GM12872 (cell line): ENCODE data around the gene PDSS2.

Source experiments
- TF ChIP-seq, protein P1 (sequence below): IDR thresholded peaks from 3 replicates; pipeline ENCODE4 v1.5.1; 2011; ENCODE audit warnings: low read depth, mild to moderate bottlenecking, low read length, moderate library complexity; ENCODE audit not compliant: insufficient read depth

PDSS2 gene

DNA sequence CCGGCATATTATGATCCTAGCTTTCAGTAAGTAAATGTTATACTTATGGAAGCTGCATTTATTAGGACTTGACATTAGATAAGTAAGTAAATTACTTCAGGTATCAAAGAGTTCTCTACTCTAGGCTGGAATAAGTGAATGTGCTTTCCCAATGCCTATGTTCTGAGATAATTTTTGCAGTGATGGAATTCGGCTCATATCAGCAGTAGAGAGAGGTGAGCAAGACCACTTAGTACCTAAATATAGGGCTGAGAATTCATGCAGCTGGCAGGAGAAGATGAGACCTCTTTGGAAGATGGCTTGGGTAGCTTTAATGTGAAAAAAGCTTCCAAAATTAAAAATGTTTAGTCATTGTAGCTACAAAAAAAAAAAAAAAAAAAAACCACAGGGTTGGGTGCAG is 330.8 kb downstream of the PDSS2 start:
- TF ChIP-seq, protein P1, sequence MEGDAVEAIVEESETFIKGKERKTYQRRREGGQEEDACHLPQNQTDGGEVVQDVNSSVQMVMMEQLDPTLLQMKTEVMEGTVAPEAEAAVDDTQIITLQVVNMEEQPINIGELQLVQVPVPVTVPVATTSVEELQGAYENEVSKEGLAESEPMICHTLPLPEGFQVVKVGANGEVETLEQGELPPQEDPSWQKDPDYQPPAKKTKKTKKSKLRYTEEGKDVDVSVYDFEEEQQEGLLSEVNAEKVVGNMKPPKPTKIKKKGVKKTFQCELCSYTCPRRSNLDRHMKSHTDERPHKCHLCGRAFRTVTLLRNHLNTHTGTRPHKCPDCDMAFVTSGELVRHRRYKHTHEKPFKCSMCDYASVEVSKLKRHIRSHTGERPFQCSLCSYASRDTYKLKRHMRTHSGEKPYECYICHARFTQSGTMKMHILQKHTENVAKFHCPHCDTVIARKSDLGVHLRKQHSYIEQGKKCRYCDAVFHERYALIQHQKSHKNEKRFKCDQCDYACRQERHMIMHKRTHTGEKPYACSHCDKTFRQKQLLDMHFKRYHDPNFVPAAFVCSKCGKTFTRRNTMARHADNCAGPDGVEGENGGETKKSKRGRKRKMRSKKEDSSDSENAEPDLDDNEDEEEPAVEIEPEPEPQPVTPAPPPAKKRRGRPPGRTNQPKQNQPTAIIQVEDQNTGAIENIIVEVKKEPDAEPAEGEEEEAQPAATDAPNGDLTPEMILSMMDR = no peak

DNA sequence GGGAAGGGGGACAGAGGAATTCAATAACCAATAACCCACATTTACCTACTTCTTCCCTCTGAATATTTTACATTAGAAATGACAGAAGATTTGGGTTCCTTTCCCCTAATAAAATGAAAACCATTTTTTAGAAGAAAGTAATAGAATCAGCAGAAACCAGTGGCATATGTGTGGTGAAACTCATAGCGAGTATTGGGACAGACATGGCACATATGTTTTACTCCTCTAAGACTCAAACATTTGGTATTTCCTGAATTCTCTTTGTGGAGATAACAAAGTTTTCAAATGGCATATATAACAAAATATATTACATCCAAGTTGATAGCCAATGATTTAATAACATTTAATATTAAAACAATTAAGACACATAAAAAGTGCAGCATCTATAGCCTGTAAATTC is 331.2 kb downstream of the PDSS2 start:
- TF ChIP-seq, protein P1 = no peak

GRCh38 chr6:107125771-107126170 is 333.6 kb downstream of the PDSS2 start:
- TF ChIP-seq, protein P1 = no peak

DNA sequence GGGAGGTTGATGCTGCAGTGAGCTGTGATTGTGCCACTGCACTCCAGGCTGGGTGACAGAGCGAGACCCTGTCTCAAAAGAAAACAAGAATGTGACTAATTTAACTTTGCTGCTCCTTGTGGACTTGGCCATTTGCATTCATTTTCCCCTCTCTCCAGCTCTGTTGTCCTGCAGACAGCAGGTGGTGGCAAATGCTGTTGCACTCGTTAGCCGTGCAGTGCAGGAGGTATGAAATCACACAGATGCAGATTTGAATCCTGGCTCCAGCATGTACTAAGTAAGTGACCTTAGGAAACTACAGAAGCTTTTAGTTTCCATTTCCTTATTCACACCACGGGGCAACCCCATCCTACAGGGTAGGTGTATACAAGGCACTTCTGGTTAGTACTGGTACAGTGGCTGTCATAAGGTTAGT is 334.4 kb downstream of the PDSS2 start:
- TF ChIP-seq, protein P1 = no peak

DNA sequence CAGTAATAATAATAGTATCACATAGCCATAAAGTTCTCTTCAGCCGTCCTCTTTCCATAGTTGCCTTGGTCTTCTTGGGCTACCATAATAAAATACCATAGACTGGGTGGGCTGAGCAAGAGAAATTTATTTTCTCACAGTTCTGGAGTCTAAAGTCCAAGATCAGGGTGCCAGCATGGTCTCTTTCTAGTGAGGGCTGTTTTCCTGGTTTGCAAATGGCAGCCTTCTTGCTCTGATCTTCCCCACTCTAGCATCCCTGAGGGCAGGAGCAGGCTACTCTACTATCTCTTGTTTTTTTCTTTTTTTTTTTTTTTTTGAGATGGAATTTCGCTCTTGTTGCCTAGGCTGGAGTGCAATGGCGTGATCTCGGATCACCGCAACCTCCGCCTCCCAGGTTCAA is 335.9 kb downstream of the PDSS2 start:
- TF ChIP-seq, protein P1 = no peak

- TF ChIP-seq, protein P1 = no peak
These were observed 336.6 kb downstream of the PDSS2 start for GRCh38 chr6:107122748-107123147.

- TF ChIP-seq, protein P1 = no peak
These were observed 337.3 kb downstream of the PDSS2 start for GRCh38 chr6:107121964-107122495.
